ENCODE results near the gene AUH.

Gene AUH

DNA sequence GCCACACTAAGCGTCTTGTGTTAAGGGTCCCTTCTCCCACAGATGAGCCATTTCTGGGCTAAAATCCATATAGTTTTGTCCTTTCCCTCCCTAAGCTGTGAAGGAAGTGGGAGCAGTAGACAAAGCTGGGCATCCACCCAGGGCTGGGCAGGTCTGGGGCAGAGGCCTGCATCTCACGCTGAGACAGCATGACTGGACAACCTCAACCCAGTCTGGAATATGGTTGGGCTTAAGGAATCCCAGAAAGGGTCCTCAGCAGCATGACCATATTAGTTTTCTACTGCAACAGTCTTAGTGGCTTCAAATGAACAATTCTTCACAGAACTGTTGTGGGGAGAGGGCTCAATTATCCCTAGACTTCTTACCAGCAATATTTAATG is 173.8 kb downstream of the AUH start:
- TF ChIP-seq RAD21 (IDR thresholded peaks at IDR 0.05; ENCODE audit: low read depth) (no peak), TEAD4 (IDR thresholded peaks at IDR 0.05) (no peak), YY1 (IDR thresholded peaks at IDR 0.05; ENCODE audit: low read depth) (no peak), NFIC (IDR thresholded peaks at IDR 0.05) (no peak), ZBTB7A (IDR thresholded peaks at IDR 0.05; ENCODE audit: low read depth) (no peak), TCF12 (IDR thresholded peaks at IDR 0.05; ENCODE audit: low read depth) (no peak), EGR1 (IDR thresholded peaks at IDR 0.05) (no peak), CEBPB (IDR thresholded peaks at IDR 0.05) (no peak)
- TF ChIP-seq, protein P1, sequence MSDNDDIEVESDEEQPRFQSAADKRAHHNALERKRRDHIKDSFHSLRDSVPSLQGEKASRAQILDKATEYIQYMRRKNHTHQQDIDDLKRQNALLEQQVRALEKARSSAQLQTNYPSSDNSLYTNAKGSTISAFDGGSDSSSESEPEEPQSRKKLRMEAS (IDR thresholded peaks at IDR 0.05) = no peak

DNA sequence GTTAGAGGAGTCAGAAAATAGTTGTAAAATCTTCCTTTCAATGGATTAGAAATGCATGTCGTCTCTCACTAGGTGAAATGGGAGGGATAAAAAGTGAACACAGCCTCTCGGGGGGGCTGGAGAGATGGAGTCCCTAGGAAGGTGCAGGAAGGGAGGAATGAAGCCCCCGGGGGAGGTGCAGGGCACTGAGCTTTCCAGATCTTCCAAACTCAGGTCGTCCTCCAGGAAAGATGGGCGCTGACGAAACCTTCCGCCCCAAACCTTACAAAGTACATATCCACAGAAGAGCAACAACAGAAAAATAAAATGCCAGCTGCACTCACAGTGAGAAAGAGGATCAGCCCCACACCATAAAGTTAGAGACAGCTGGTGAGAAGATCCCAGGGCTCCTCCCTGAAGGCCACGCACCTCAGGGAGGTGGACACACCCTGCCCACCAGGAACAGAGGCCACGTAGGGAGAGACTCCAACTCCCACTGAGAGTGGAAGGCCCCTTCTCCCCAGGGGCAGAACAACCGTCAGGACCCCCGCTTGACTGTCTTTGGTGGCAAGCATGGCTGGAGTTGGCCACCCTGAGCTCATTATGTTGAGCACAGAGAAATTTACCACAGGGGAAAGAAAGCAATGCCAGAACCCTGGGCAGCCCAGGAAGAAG is 174.3 kb downstream of the AUH start:
- TF ChIP-seq, protein P2, sequence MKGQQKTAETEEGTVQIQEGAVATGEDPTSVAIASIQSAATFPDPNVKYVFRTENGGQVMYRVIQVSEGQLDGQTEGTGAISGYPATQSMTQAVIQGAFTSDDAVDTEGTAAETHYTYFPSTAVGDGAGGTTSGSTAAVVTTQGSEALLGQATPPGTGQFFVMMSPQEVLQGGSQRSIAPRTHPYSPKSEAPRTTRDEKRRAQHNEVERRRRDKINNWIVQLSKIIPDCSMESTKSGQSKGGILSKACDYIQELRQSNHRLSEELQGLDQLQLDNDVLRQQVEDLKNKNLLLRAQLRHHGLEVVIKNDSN (IDR thresholded peaks at IDR 0.05) = no peak
- TF ChIP-seq EGR1 (IDR thresholded peaks at IDR 0.05) = no peak

DNA sequence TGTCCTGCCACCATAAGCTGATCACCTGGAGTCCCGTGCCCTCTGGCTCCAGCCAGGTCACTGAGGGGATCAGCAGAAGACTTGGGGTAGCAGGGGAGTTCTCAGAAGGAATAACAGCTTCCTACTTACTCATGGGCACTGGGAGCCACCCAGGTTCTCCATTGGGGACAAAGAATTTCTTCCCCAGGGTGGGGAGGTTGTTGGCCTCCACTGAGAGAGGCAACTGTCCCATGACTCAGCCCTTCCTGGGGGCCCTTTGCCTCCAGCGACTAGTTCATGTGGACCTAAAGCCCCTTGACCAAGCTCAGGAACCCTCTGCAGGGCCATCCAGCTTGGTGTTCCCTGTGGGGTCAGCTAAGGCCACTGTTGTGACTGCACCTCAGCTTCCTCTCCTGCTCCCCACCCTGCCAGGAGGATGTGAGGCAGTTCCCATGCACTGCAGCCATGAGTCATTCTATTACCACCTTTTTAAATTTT is 175.0 kb downstream of the AUH start:
- TF ChIP-seq ZBTB7A (IDR thresholded peaks at IDR 0.05; ENCODE audit: low read depth) = no peak
- no peak for TF ChIP-seq TCF12 (IDR thresholded peaks at IDR 0.05; ENCODE audit: low read depth)
- TF ChIP-seq, protein P2 (IDR thresholded peaks at IDR 0.05) = no peak
- TF ChIP-seq TAF1 (IDR thresholded peaks at IDR 0.05; ENCODE audit: low read depth) = no peak
- no peak for TF ChIP-seq CEBPB (IDR thresholded peaks at IDR 0.05)
- TF ChIP-seq TEAD4 (IDR thresholded peaks at IDR 0.05) = no peak
- TF ChIP-seq EP300 (IDR thresholded peaks at IDR 0.05; ENCODE audit: borderline replicate concordance) = no peak
- no peak for TF ChIP-seq NFIC (IDR thresholded peaks at IDR 0.05)
- TF ChIP-seq, protein P3, sequence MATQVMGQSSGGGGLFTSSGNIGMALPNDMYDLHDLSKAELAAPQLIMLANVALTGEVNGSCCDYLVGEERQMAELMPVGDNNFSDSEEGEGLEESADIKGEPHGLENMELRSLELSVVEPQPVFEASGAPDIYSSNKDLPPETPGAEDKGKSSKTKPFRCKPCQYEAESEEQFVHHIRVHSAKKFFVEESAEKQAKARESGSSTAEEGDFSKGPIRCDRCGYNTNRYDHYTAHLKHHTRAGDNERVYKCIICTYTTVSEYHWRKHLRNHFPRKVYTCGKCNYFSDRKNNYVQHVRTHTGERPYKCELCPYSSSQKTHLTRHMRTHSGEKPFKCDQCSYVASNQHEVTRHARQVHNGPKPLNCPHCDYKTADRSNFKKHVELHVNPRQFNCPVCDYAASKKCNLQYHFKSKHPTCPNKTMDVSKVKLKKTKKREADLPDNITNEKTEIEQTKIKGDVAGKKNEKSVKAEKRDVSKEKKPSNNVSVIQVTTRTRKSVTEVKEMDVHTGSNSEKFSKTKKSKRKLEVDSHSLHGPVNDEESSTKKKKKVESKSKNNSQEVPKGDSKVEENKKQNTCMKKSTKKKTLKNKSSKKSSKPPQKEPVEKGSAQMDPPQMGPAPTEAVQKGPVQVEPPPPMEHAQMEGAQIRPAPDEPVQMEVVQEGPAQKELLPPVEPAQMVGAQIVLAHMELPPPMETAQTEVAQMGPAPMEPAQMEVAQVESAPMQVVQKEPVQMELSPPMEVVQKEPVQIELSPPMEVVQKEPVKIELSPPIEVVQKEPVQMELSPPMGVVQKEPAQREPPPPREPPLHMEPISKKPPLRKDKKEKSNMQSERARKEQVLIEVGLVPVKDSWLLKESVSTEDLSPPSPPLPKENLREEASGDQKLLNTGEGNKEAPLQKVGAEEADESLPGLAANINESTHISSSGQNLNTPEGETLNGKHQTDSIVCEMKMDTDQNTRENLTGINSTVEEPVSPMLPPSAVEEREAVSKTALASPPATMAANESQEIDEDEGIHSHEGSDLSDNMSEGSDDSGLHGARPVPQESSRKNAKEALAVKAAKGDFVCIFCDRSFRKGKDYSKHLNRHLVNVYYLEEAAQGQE (IDR thresholded peaks at IDR 0.05; ENCODE audit: low read depth) = no peak
- TF ChIP-seq, protein P1 (IDR thresholded peaks at IDR 0.05) = no peak
- no peak for TF ChIP-seq EGR1 (IDR thresholded peaks at IDR 0.05)
- TF ChIP-seq FOXM1 (IDR thresholded peaks at IDR 0.05; ENCODE audit: borderline replicate concordance, low read depth) = no peak
- no peak for TF ChIP-seq YY1 (IDR thresholded peaks at IDR 0.05; ENCODE audit: low read depth)
- no peak for TF ChIP-seq RAD21 (IDR thresholded peaks at IDR 0.05; ENCODE audit: low read depth)
- no peak for TF ChIP-seq CREB1 (IDR thresholded peaks at IDR 0.05; ENCODE audit: low read depth)

DNA sequence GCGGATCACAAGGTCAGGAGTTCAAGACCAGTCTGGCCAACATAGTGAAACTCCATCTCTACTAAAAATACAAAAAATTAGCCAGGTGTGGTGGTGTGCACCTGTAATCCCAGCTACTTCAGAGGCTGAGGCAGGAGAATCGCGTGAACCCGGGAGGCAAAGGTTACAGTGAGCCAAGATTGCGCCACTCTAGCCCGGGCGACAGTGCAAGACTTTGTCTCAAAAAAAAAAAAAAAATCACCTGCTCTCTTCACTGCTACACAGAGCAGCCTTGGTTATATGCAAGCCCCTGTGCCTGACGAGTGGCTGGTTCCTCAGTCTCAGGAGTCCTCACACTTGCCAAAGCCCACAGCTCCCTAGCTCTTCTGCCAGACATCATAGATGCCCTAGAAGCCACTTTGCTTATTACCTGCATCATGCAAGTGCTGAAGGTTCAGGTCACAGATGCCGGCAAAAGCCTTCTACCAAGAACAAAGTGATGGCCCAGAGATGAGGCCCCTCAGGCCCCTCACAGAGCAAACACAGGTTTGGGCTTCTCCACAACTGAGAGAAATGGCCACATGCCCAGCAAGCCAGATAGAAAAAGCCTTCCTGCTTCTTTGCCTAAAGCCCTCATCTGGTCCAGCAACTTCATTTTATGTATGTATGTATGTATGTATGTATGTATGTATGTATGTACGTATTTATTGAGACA is 176.4 kb downstream of the AUH start:
- TF ChIP-seq EGR1 (IDR thresholded peaks at IDR 0.05) (no peak), CREB1 (IDR thresholded peaks at IDR 0.05; ENCODE audit: low read depth) (no peak), ZBTB7A (IDR thresholded peaks at IDR 0.05; ENCODE audit: low read depth) (no peak), YY1 (IDR thresholded peaks at IDR 0.05; ENCODE audit: low read depth) (no peak), TEAD4 (IDR thresholded peaks at IDR 0.05) (no peak), NFIC (IDR thresholded peaks at IDR 0.05) (no peak), RAD21 (IDR thresholded peaks at IDR 0.05; ENCODE audit: low read depth) (no peak), EP300 (IDR thresholded peaks at IDR 0.05; ENCODE audit: borderline replicate concordance) (no peak), TAF1 (IDR thresholded peaks at IDR 0.05; ENCODE audit: low read depth) (no peak), FOXM1 (IDR thresholded peaks at IDR 0.05; ENCODE audit: borderline replicate concordance, low read depth) (no peak), TCF12 (IDR thresholded peaks at IDR 0.05; ENCODE audit: low read depth) (no peak), CEBPB (IDR thresholded peaks at IDR 0.05) (no peak)
- TF ChIP-seq, protein P1 (IDR thresholded peaks at IDR 0.05) = no peak
- TF ChIP-seq, protein P3 (IDR thresholded peaks at IDR 0.05; ENCODE audit: low read depth) = no peak
- TF ChIP-seq, protein P2 (IDR thresholded peaks at IDR 0.05) = no peak

Data from Ishikawa (cell line).